Uterus (tissue), 2 donors: ENCODE data around the gene PCGF2.

Experiments
- POLR2A ChIP-seq, 2 donors: fragments of 450-650 bp; IDR thresholded peaks; one replicate each; pipeline ENCODE4 v1.6.1; 2016; ENCODE audit warnings: antibody characterized with exemption in 2 of 2, mild to moderate bottlenecking in 1 of 2, moderate library complexity in 1 of 2
- TF ChIP-seq, protein P1 (sequence below), 4 experiments: fragments of 200-600 bp in 2 of 4; fragments of 450-650 bp in 2 of 4; sonication (generic) in 2 of 4; IDR thresholded peaks; one replicate each; pipeline ENCODE4 v1.5.1; 2016 to 2019; ENCODE audit warnings: antibody characterized with exemption in 4 of 4, mild to moderate bottlenecking in 2 of 4, moderate library complexity in 1 of 4

DNA sequence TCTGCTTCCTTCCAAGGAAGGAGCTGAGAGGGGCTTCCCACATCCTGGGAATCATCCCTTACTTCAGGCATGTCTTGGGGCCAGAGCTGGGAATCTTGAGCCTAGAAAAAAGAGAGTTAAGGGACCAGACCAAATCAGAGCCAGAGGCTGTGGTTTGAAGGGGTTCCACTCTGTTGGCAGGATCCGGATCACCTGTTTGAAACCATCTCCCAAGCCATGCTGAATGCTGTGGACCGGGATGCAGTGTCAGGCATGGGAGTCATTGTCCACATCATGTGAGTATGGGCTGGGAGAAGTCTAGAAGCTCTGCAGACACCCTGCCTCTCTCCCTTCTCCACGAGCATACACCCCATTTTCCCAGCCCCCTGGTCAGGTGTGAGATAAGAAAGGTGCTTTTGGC is 14.1 kb upstream of the PCGF2 start:
- TF ChIP-seq, protein P1, sequence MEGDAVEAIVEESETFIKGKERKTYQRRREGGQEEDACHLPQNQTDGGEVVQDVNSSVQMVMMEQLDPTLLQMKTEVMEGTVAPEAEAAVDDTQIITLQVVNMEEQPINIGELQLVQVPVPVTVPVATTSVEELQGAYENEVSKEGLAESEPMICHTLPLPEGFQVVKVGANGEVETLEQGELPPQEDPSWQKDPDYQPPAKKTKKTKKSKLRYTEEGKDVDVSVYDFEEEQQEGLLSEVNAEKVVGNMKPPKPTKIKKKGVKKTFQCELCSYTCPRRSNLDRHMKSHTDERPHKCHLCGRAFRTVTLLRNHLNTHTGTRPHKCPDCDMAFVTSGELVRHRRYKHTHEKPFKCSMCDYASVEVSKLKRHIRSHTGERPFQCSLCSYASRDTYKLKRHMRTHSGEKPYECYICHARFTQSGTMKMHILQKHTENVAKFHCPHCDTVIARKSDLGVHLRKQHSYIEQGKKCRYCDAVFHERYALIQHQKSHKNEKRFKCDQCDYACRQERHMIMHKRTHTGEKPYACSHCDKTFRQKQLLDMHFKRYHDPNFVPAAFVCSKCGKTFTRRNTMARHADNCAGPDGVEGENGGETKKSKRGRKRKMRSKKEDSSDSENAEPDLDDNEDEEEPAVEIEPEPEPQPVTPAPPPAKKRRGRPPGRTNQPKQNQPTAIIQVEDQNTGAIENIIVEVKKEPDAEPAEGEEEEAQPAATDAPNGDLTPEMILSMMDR (IDR thresholded peaks at IDR 0.05): no peak
- TF ChIP-seq POLR2A (IDR thresholded peaks at IDR 0.05): no peak
